Ureter (tissue), 1 donor: Measurements from ENCODE around the gene FRMD4B. TPM values are rescaled to one million over a fixed set of nuclear protein-coding genes. Genes with fewer than 3 reads are reported as not detected.

Experiments
- DNase-seq: peaks from one replicate; pipeline ENCODE4 v3.0.0-alpha.2; 2020; ENCODE audit warnings: low spot score
- total RNA-seq: library from RNA; stranded (reverse); gene quantifications from one replicate; pipeline ENCODE4 v1.2.4, GENCODE V29; 2023
- donor health status: DM: yes; HTN: yes; CAD: no.

FRMD4B gene
- total RNA-seq, 1 donor from 2014 or later = 28.6 TPM

GRCh38 chr3:69174871-69175737 lies 210.8 kb downstream of the FRMD4B start:
- no peak for DNase-seq

GRCh38 chr3:69174445-69174844 lies 211.4 kb downstream of the FRMD4B start:
- no peak for DNase-seq

- DNase-seq = no peak
Observed at GRCh38 chr3:69172058-69172457, 213.8 kb downstream of the FRMD4B start.

- DNase-seq = no peak
Observed at GRCh38 chr3:69166446-69166845, 219.4 kb downstream of the FRMD4B start.

GRCh38 chr3:69165744-69166143 lies 220.1 kb downstream of the FRMD4B start:
- no peak for DNase-seq

- DNase-seq = no peak
Observed at GRCh38 chr3:69164296-69164695, 221.6 kb downstream of the FRMD4B start.

- DNase-seq = no peak
Observed at GRCh38 chr3:69162308-69162980, 223.4 kb downstream of the FRMD4B start.

- DNase-seq = no peak
Observed at GRCh38 chr3:69161587-69162307, 224.1 kb downstream of the FRMD4B start.

GRCh38 chr3:69160525-69160924 lies 225.4 kb downstream of the FRMD4B start:
- DNase-seq = no peak

- DNase-seq = no peak
Observed at GRCh38 chr3:69160107-69160506, 225.8 kb downstream of the FRMD4B start.

GRCh38 chr3:69149586-69149985 lies 236.3 kb downstream of the FRMD4B start:
- no peak for DNase-seq

GRCh38 chr3:69145688-69146087 lies 240.2 kb downstream of the FRMD4B start:
- no peak for DNase-seq

- no peak for DNase-seq
Observed at GRCh38 chr3:69144631-69145245, 241.2 kb downstream of the FRMD4B start.

GRCh38 chr3:69143612-69144011 lies 242.3 kb downstream of the FRMD4B start:
- DNase-seq = no peak

- no peak for DNase-seq
Observed at GRCh38 chr3:69142797-69143454, 243.0 kb downstream of the FRMD4B start.

- no peak for DNase-seq
Observed at GRCh38 chr3:69142090-69142489, 243.8 kb downstream of the FRMD4B start.

GRCh38 chr3:69141313-69141712 lies 244.6 kb downstream of the FRMD4B start:
- no peak for DNase-seq

- DNase-seq = no peak
Observed at GRCh38 chr3:69137412-69137811, 248.5 kb downstream of the FRMD4B start.

GRCh38 chr3:69137005-69137404 lies 248.9 kb downstream of the FRMD4B start:
- DNase-seq = no peak

- no peak for DNase-seq
Observed at GRCh38 chr3:69130689-69131088, 255.2 kb downstream of the FRMD4B start.

GRCh38 chr3:69129531-69129930 lies 256.4 kb downstream of the FRMD4B start:
- no peak for DNase-seq

- no peak for DNase-seq
Observed at GRCh38 chr3:69128509-69128908, 257.4 kb downstream of the FRMD4B start.
